H1 (cell line): ENCODE results near the gene FOXL2NB. TPM values are rescaled to one million over a fixed set of nuclear protein-coding genes. Genes with fewer than 3 reads are reported as not detected.

ENCODE experiments used
- CTCF ChIA-PET: fragments of 300-600 bp; sonication (Branson Sonifier 250); formaldehyde crosslinking; loops from one replicate; lab custom pipeline; 2021; ENCODE audit not compliant: partially characterized antibody; lab: Charles Lee
- POLR2A ChIA-PET: fragments of 300-600 bp; sonication (Branson Sonifier 250); formaldehyde crosslinking; loops from one replicate; lab custom pipeline; 2021; ENCODE audit warnings: inconsistent platforms; ENCODE audit not compliant: partially characterized antibody; lab: Charles Lee
- DNase-seq, 2 experiments: peaks; one replicate each; pipeline versions ENCODE4 v3.0.0 to v3.0.0-alpha.2; 2010 to 2022; ENCODE audit warnings: low spot score in 2 of 2, low read depth in 1 of 2, mixed read lengths in 1 of 2
- FAIRE-seq: peaks from 2 replicates; lab custom pipeline; 2011; peaks lifted over from hg19 to GRCh38; lab: Jason Lieb, UNC
- H2AFZ ChIP-seq: 2 replicates; pipeline ENCODE4 v1.8.1; 2012; ENCODE audit warnings: low read length, inconsistent platforms
- H2AK5ac ChIP-seq: 2 replicates; pipeline ENCODE4 v1.6.1; 2013; ENCODE audit warnings: low read depth, low read length
- H2BK120ac ChIP-seq: replicated peaks from 2 replicates; pipeline ENCODE3; 2013; ENCODE audit warnings: low read depth, low read length, inconsistent platforms
- H2BK12ac ChIP-seq: 2 replicates; pipeline ENCODE4 v1.6.1; 2013; ENCODE audit warnings: low read depth, low read length
- H2BK15ac ChIP-seq: 2 replicates; pipeline ENCODE4 v1.6.1; 2013; ENCODE audit warnings: low read length
- H2BK20ac ChIP-seq: 2 replicates; pipeline ENCODE4 v1.6.1; 2013; ENCODE audit warnings: low read length
- H2BK5ac ChIP-seq: 2 replicates; pipeline ENCODE4 v1.6.1; 2013; ENCODE audit warnings: low read depth, low read length
- H3K14ac ChIP-seq: 2 replicates; pipeline ENCODE4 v1.6.1; 2013; ENCODE audit warnings: inconsistent platforms; ENCODE audit not compliant: insufficient read length
- H3K18ac ChIP-seq: 2 replicates; pipeline ENCODE4 v1.6.1; 2013; ENCODE audit warnings: low read length; ENCODE audit errors: extremely low read depth
- H3K23ac ChIP-seq: 2 replicates; pipeline ENCODE4 v1.6.1; 2013; ENCODE audit warnings: inconsistent platforms; ENCODE audit not compliant: insufficient read length
- H3K23me2 ChIP-seq: 2 replicates; pipeline ENCODE4 v1.6.1; 2013; ENCODE audit warnings: low read depth, low read length
- H3K27ac ChIP-seq: 2 replicates; pipeline ENCODE4 v1.6.1; 2011; ENCODE audit warnings: low read depth, low read length, inconsistent platforms
- H3K27me3 ChIP-seq, 4 experiments: replicated peaks in 1 of 4; 1 replicate in 1 of 4; 2 replicates in 3 of 4; pipeline versions ENCODE4 v1.6.1 to v1.8.1; 2011 to 2013; ENCODE audit warnings: low read length in 3 of 4, mild to moderate bottlenecking in 3 of 4, inconsistent platforms in 2 of 4, mixed read lengths in 2 of 4, moderate library complexity in 1 of 4; ENCODE audit not compliant: control insufficient read depth in 3 of 4, insufficient read depth in 3 of 4; ENCODE audit errors: extremely low read depth in 1 of 4
- H3K36me3 ChIP-seq, 4 experiments: 2 replicates each; pipeline versions ENCODE4 v1.6.1 to v1.8.1; 2011 to 2013; ENCODE audit warnings: mild to moderate bottlenecking in 4 of 4, low read length in 3 of 4, moderate library complexity in 2 of 4, control low read depth in 1 of 4, inconsistent platforms in 1 of 4; ENCODE audit not compliant: insufficient read depth in 4 of 4, control insufficient read depth in 2 of 4
- H3K4ac ChIP-seq: replicated peaks from 2 replicates; pipeline ENCODE3; 2013; ENCODE audit warnings: low read length, low read depth, mixed read lengths, inconsistent platforms; ENCODE audit not compliant: insufficient read length
- H3K4me1 ChIP-seq, 4 experiments: replicated peaks in 1 of 4; 1 replicate in 1 of 4; 2 replicates in 3 of 4; pipeline versions ENCODE4 v1.6.1 to v1.8.1; 2011 to 2013; ENCODE audit warnings: low read length in 3 of 4, inconsistent platforms in 2 of 4, mixed read lengths in 1 of 4; ENCODE audit not compliant: insufficient read depth in 4 of 4, control insufficient read depth in 3 of 4
- H3K4me2 ChIP-seq, 2 experiments: 2 replicates each; pipeline versions ENCODE4 v1.6.1 to v1.8.1; 2011 to 2013; ENCODE audit warnings: low read depth in 2 of 2, low read length in 2 of 2, control low read depth in 1 of 2, inconsistent platforms in 1 of 2, mild to moderate bottlenecking in 1 of 2; ENCODE audit not compliant: insufficient read depth in 1 of 2
- H3K4me3 ChIP-seq, 4 experiments: fragments of 200-600, 300-600 bp in 1 of 4; sonication (generic), shearing (Covaris generic), sonication (Bioruptor Twin) in 1 of 4; 2 replicates each; pipeline versions ENCODE4 v1.5.1 to v1.8.1; 2011 to 2016; ENCODE audit warnings: low read length in 4 of 4, low read depth in 3 of 4, control low read depth in 2 of 4, inconsistent platforms in 2 of 4, mild to moderate bottlenecking in 2 of 4, mixed read lengths in 1 of 4, moderate library complexity in 1 of 4; ENCODE audit not compliant: insufficient read depth in 2 of 4; ENCODE audit errors: extremely low read depth in 1 of 4
- H3K56ac ChIP-seq: replicated peaks from 2 replicates; pipeline ENCODE3; 2013; ENCODE audit warnings: low read depth, mild to moderate bottlenecking, mixed read lengths, low read length, inconsistent platforms; ENCODE audit not compliant: insufficient read length
- H3K79me1 ChIP-seq: 2 replicates; pipeline ENCODE4 v1.6.1; 2013; ENCODE audit warnings: low read depth, low read length, control low read depth
- H3K79me2 ChIP-seq, 2 experiments: 2 replicates each; pipeline versions ENCODE4 v1.6.1 to v1.8.1; 2012 to 2013; ENCODE audit warnings: low read length in 2 of 2, mild to moderate bottlenecking in 2 of 2, inconsistent platforms in 1 of 2; ENCODE audit not compliant: insufficient read depth in 2 of 2, control insufficient read depth in 1 of 2
- H3K9ac ChIP-seq, 4 experiments: replicated peaks in 1 of 4; 1 replicate in 1 of 4; 2 replicates in 3 of 4; pipeline versions ENCODE4 v1.6.1 to v1.8.1; 2011 to 2013; ENCODE audit warnings: low read depth in 3 of 4, low read length in 3 of 4, control low read depth in 2 of 4, mild to moderate bottlenecking in 2 of 4, moderate library complexity in 2 of 4, inconsistent platforms in 1 of 4; ENCODE audit errors: extremely low read depth in 1 of 4
- H3K9me3 ChIP-seq, 2 experiments: 2 replicates each; pipeline versions ENCODE4 v1.6.1 to v1.8.1; 2012 to 2013; ENCODE audit warnings: mild to moderate bottlenecking in 2 of 2, moderate library complexity in 2 of 2, control low read depth in 1 of 2, inconsistent platforms in 1 of 2, low read depth in 1 of 2, low read length in 1 of 2, mixed read lengths in 1 of 2; ENCODE audit not compliant: insufficient read depth in 2 of 2
- H4K20me1 ChIP-seq, 2 experiments: replicated peaks in 1 of 2; 2 replicates each; pipeline versions ENCODE3 to v1.8.1; 2011 to 2013; ENCODE audit warnings: inconsistent platforms in 2 of 2, low read length in 2 of 2, mild to moderate bottlenecking in 1 of 2; ENCODE audit not compliant: insufficient read depth in 2 of 2, control insufficient read depth in 1 of 2
- H4K5ac ChIP-seq: 2 replicates; pipeline ENCODE4 v1.6.1; 2013; ENCODE audit warnings: low read length, low read depth, mixed read lengths, inconsistent platforms; ENCODE audit not compliant: insufficient read length
- H4K8ac ChIP-seq: 2 replicates; pipeline ENCODE4 v1.8.0; 2013; ENCODE audit warnings: mild to moderate bottlenecking, moderate library complexity, low read length, inconsistent platforms; ENCODE audit not compliant: insufficient read depth; ENCODE audit errors: extremely low read depth
- H4K91ac ChIP-seq: replicated peaks from 2 replicates; pipeline ENCODE3; 2013; ENCODE audit warnings: low read length, mixed read lengths, inconsistent platforms; ENCODE audit not compliant: insufficient read length
- ASH2L ChIP-seq: fragments of 200-600, 300-600 bp; sonication (generic); IDR thresholded peaks from one replicate; pipeline ENCODE4 v1.7.1; 2017; ENCODE audit warnings: low read length
- KDM4A ChIP-seq: IDR thresholded peaks from one replicate; pipeline ENCODE4 v1.7.1; 2012; ENCODE audit warnings: low read depth, mild to moderate bottlenecking, moderate library complexity, low read length, inconsistent platforms; ENCODE audit not compliant: severe bottlenecking
- MAFK ChIP-seq: IDR thresholded peaks from 2 replicates; pipeline ENCODE4 v1.6.1; 2012; ENCODE audit warnings: low read depth, mild to moderate bottlenecking, improper control_type of control experiment, low read length
- SP4 ChIP-seq: IDR thresholded peaks from 2 replicates; pipeline ENCODE4 v1.6.1; 2012; ENCODE audit warnings: low read length, inconsistent platforms
- WGBS, 2 experiments: shearing (Covaris generic) in 1 of 2; methylation state at CpG; one replicate each; pipeline versions ENCODE4 v1.1.6 to v1.1.7; 2013 to 2015; ENCODE audit warnings: low lambda C conversion rate in 2 of 2, mixed read lengths in 2 of 2, inconsistent platforms in 1 of 2, low coverage in 1 of 2, missing lambda C conversion rate in 1 of 2; ENCODE audit not compliant: insufficient replicate concordance in 2 of 2, insufficient coverage in 1 of 2, insufficient read length in 1 of 2; ENCODE audit errors: extremely low coverage in 1 of 2, missing lambda C conversion rate in 1 of 2; 5-methylcytosine and 5-hydroxymethylcytosine counted together
- polyA plus RNA-seq, 7 experiments: library from polyadenylated mRNA; depleted of rRNA in 3 of 7; stranded (reverse) in 5 of 7; unstranded in 2 of 7; fragments of >200 nt in 5 of 7; fragments of 200-250 nt in 2 of 7; gene quantifications; 1 replicate in 5 of 7; 2 replicates in 1 of 7; 4 replicates in 1 of 7; pipeline versions ENCODE4 v1.2.1 to v1.2.3, GENCODE V29; 2011 to 2013; ENCODE audit warnings: missing spikeins in 2 of 7, mixed read lengths in 2 of 7
- total RNA-seq: library from RNA; stranded (reverse); fragmentation: NEBNext Ultra II Directional; extraction: Animal tissue kit (Norgen Biotek cat#: 25700); gene quantifications from 2 replicates; pipeline ENCODE4 v1.2.1, GENCODE V29; 2021

FOXL2NB gene
- total and polyA plus RNA-seq, 2 of the 8 experiments (the other 6 are each of a cell fraction or from before 2014, with no cell fraction given): 5.4 to 7.3 TPM

DNA sequence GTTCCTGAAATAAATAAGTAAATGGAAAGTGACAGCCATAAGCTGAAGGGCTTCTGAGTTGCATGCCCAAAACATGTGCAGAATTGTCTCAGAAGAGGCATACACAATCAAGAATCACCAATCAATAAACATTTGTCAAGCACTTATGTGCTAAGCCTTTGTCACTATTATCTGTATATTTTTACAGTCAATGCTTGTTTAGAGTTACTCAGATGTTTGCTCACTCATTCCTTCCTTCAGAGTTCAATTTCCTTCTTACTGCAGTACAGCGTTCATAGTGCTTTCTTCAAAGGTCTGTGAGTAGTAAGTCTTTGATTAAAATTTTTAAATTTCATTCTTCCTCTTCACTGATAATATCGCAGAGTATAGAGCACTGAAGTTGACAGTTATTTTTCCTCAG is 17.2 kb downstream of the FOXL2NB start:
- Histone ChIP-seq H2BK15ac (no peak overlapping the region), H4K91ac (no peak overlapping the region), H3K4ac (no peak overlapping the region), H3K56ac (no peak overlapping the region), H4K8ac (no peak overlapping the region), H3K27ac (no peak overlapping the region), H3K23me2 (no peaks in the 10 kb centered on the region), H3K4me1 (no peaks in the 10 kb centered on the region; a peak in 1 of 7 replicates), H3K4me3 (no peak overlapping the region), H3K79me1 (no peaks in the 10 kb centered on the region), H3K9ac (no peak overlapping the region), H2AK5ac (no peak overlapping the region), H2BK12ac (no peak overlapping the region), H4K20me1 (no peaks in the 10 kb centered on the region), H3K23ac (no peak overlapping the region), H3K27me3 (peaks cover 5 to 13% (median 9%) of the 10 kb centered on the region in 4 experiments), H3K14ac (no peak overlapping the region), H2AFZ (no peak overlapping the region), H3K4me2 (no peak overlapping the region), H3K9me3 (peaks cover 0 to 7% of the 10 kb centered on the region in 2 experiments; a peak in 2 of 4 replicates), H3K79me2 (no peaks in the 10 kb centered on the region), H3K18ac (no peak overlapping the region), H2BK20ac (no peak overlapping the region), H2BK5ac (no peak overlapping the region), H2BK120ac (no peak overlapping the region), H3K36me3 (no peaks in the 10 kb centered on the region), H4K5ac (no peak overlapping the region)
- 92% methylated on average over 2 of the region's 2 CpGs; no CpG with 5 or more reads in 1 of the 2 experiments for WGBS, 2 experiments
- ChIA-PET CTCF (interaction anchor here (0.9 to 4.5 kb wide), 3 partner anchors 13 to 41 kb away, joined by 3 to 31 read pairs (median 7); no protein-coding TSS in a partner anchor), POLR2A (interaction anchor here (8.0 kb wide), 1 partner anchor 16 kb away, joined by 84 read pairs; the partner anchor contains the start of genes FOXL2 and FOXL2NB)
- no peak for DNase-seq
- FAIRE-seq: no peak
- TF ChIP-seq MAFK: no peak
- TF ChIP-seq SP4: no peak
- TF ChIP-seq KDM4A: no peak
- TF ChIP-seq ASH2L: no peak
